HG03558 (cell line): ENCODE measurements around the gene UNC79.

Experiments
- ATAC-seq: cut with Tn5 transposase; IDR thresholded peaks from one replicate; pipeline ENCODE4 v1.9.1; 2021; ENCODE audit warnings: moderate number of reproducible peaks; ENCODE audit not compliant: unreplicated experiment; ENCODE audit errors: extremely low read depth

Gene UNC79

GRCh38 chr14:93719256-93719655, 288.5 kb downstream of the UNC79 start:
- ATAC-seq, result no peak

GRCh38 chr14:93720076-93720815, 289.5 kb downstream of the UNC79 start:
- no peak for ATAC-seq

- no peak for ATAC-seq
Observed at GRCh38 chr14:93720981-93721483, 290.3 kb downstream of the UNC79 start.

- no peak for ATAC-seq
Observed at GRCh38 chr14:93723001-93723400, 292.3 kb downstream of the UNC79 start.

GRCh38 chr14:93725002-93725582, 294.4 kb downstream of the UNC79 start:
- ATAC-seq, result no peak

- ATAC-seq, result no peak
Observed at GRCh38 chr14:93725993-93726392, 295.3 kb downstream of the UNC79 start.

- no peak for ATAC-seq
Observed at GRCh38 chr14:93727039-93727740, 296.5 kb downstream of the UNC79 start.

- ATAC-seq, result no peak
Observed at GRCh38 chr14:93727917-93728650, 297.3 kb downstream of the UNC79 start.

- ATAC-seq, result no peak
Observed at GRCh38 chr14:93728651-93729016, 297.9 kb downstream of the UNC79 start.

- no peak for ATAC-seq
Observed at GRCh38 chr14:93729993-93730392, 299.3 kb downstream of the UNC79 start.

GRCh38 chr14:93731753-93732152, 301.0 kb downstream of the UNC79 start:
- ATAC-seq, result no peak

GRCh38 chr14:93732524-93732923, 301.8 kb downstream of the UNC79 start:
- no peak for ATAC-seq

GRCh38 chr14:93733231-93733630, 302.5 kb downstream of the UNC79 start:
- no peak for ATAC-seq

- ATAC-seq, result no peak
Observed at GRCh38 chr14:93733631-93734030, 302.9 kb downstream of the UNC79 start.

- ATAC-seq, result no peak
Observed at GRCh38 chr14:93734086-93734822, 303.5 kb downstream of the UNC79 start.

GRCh38 chr14:93735206-93735605, 304.5 kb downstream of the UNC79 start:
- no peak for ATAC-seq

GRCh38 chr14:93736378-93737014, 305.8 kb downstream of the UNC79 start:
- no peak for ATAC-seq

- ATAC-seq, result no peak
Observed at GRCh38 chr14:93737634-93738033, 306.9 kb downstream of the UNC79 start.

- ATAC-seq, result no peak
Observed at GRCh38 chr14:93741556-93742230, 311.0 kb downstream of the UNC79 start.
